Amniotic epithelial cell (primary cell): ENCODE results near the gene NCOA6.

Experiments used
- DNase-seq: peaks from one replicate; pipeline ENCODE4 v3.0.0-alpha.2; 2010; ENCODE audit warnings: low read depth

NCOA6 gene

GRCh38 chr20:34774449-34774848 lies 51.0 kb downstream of the NCOA6 start:
- DNase-seq = no peak

DNA sequence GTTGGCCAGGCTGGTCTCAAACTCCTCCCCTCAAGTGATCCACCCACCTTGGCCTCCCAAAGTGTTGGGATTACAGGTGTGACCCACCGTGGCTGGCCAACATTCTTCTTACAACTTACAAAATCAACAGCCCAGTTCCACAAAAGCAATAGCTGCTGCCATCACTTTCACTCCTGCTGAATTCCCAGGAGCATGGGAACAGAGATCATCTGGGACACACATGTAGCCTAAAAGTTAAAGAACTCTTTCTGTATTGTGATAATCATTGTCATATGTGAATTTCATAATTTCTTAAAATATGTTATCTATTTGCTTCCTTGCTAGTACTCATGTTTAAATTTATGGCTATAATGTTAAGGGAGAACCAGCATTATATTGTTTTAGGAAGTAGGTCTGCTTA lies 51.7 kb downstream of the NCOA6 start:
- no peak for DNase-seq

DNA sequence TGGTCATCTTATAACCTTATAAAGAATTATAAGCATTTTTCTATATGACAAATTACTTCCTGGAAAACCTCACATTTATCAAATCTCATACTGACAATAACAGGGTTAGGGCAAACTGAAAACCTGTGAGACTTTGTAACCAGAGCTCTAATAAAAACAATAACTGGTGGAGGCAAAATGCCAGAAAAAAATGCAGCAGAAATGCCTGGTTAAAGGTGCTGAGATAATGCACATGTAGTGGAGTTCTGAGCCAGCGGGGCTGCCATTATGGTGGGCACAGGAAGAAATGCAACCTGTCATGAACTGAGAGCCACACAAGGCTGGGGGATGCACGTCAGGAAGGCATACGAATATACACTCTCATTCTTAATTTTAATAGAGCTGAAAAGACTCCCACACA lies 53.0 kb downstream of the NCOA6 start:
- DNase-seq = peak; percentile 17

GRCh38 chr20:34771680-34772081 lies 53.8 kb downstream of the NCOA6 start:
- peak; percentile 95 for DNase-seq

- peak; percentile 59 for DNase-seq
Observed at GRCh38 chr20:34768096-34768495, 57.4 kb downstream of the NCOA6 start.

DNA sequence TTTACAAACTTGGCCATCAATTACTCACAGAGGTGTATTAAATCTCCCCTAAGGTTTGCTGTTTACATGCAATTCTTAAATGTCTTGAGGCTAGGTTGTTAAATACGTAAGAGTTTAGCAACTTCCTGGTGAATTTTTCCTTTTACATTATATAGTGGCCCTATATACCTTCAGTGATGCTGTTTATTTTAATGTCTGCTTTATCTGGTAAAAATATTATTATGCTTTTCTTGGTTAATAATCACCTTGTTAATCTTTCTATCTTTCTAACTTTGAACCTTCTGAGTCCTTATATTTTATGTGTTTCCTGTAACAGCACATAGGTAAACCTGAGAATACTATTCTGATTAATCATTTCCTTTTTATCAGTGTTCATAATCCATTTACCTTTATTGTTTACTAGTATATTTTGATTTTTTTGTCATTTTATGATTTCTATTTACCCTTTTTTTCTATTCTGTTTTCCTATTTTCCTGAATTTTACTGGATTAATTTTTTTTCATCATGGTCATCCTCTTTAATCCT lies 63.4 kb downstream of the NCOA6 start:
- no peak for DNase-seq

GRCh38 chr20:34755367-34755766 lies 70.1 kb downstream of the NCOA6 start:
- no peak for DNase-seq

- no peak for DNase-seq
Observed at GRCh38 chr20:34754611-34755010, 70.8 kb downstream of the NCOA6 start.

GRCh38 chr20:34753706-34754461 lies 71.6 kb downstream of the NCOA6 start:
- peak; percentile 21 for DNase-seq

DNA sequence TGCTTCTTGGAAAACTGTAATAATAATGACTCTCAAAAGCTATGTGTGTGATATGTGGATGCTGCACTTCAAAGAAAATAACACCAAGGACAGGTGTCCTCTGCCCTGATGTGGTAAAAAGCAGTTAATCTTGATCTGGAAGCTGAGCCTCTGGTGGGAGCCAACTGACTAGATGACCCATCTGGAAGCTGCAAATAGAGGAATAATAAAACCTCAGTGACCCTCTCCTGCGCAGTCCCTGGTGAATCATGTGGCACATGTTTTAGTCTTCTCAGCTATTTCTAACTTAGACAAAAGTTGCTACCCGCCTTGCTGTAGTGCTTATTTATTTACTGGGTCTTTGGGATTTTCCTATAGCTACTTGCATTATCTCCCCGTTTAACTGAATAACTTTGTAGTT lies 74.0 kb downstream of the NCOA6 start:
- DNase-seq = no peak

- no peak for DNase-seq
Observed at GRCh38 chr20:34750484-34750883, 75.0 kb downstream of the NCOA6 start.

- no peak for DNase-seq
Observed at GRCh38 chr20:34748709-34749108, 76.7 kb downstream of the NCOA6 start.

DNA sequence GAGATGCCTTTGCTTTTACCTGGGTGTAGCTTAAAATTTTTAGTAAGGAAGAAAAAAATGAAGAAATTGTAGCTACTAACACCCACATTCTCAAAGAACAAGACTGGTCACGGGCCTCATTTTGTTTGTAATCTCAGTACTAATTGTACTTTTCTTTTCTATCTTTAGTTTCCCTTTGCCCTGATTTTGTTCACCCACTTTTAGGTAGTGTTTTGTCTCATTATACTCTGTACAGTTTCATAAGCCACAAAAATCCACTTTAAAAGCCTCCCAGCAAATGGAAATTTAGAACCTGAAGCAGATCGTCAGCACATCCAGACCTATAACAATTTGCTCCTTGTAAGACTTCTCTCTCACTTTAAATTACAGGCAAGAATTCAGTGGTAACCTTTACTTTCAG lies 78.0 kb downstream of the NCOA6 start:
- no peak for DNase-seq

DNA sequence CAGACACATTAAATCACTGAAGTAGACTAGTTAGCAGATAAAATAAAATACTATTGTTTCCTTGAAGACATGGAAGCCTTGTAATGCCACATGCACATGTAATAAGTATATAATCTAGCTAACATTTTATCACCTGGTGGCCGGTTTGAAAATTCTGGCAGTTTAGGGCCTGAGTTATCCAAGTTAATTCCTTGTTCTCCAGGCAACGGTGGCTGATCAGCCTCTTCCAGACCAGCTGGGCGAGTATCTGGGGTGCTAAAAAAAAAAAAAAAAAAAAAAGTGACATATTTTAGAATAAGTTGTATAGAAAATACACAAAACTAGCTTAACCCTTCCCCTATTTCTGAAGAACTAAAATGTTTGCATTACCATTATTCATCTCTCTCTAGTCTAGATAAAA lies 78.8 kb downstream of the NCOA6 start:
- no peak for DNase-seq

- no peak for DNase-seq
Observed at GRCh38 chr20:34744847-34745246, 80.6 kb downstream of the NCOA6 start.

DNA sequence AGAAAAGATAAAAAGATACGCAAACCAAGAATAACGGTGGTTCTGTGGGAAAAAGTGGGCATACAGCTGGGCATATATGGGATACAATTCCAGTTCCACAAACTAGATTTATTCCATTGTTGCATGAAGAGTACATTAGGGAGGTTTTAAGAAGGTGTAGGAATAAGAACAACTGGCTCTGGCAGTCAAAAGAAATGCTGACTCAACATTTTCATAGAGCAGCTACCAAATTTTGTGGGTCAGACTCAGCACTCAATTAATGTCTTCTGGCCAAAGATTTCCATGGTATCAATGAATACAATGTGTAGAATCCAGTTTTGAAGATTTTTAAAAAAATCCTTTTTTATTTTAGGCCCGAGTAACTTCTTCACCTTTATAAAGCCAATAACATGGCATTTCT lies 81.1 kb downstream of the NCOA6 start:
- DNase-seq = no peak

- DNase-seq = no peak
Observed at GRCh38 chr20:34743039-34743438, 82.4 kb downstream of the NCOA6 start.

- no peak for DNase-seq
Observed at GRCh38 chr20:34736106-34736735, 89.2 kb downstream of the NCOA6 start.

DNA sequence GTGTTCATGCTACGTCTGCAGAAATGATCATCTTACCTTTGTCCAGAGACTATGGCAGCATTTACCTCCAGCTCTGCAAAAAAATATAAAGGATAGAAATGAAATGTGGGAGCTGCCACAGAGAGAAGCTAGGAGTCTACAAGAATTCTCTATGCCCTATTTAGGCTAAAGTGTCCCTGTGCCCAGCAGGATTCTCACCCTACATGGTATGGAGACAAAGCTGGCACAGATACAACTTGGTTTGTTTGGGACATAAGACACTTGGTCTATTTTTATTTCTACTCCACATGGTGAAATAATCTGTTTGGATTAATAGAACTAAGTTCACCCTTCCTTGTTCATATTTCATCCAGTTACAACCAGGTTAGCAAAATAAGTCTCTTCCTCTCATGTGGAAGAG lies 92.9 kb downstream of the NCOA6 start:
- DNase-seq = no peak

DNA sequence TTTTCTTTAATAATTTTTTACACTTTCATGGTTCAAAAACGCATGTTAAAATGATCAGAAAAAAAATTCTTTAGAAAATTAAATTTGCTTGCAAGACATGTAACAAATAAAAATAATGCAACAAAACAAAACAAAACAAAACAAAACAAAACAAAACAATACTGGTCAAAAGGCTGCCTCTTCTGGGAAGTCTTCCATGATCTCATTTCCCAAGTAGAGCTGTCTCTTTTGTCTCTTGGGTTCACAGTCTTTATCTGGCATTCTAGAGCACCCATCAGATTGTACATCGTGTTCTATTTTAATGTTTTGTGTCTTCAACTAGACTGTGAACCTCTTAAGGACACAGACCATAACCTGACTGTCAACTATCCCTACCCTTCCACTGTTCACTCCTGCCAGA lies 96.0 kb downstream of the NCOA6 start:
- no peak for DNase-seq

DNA sequence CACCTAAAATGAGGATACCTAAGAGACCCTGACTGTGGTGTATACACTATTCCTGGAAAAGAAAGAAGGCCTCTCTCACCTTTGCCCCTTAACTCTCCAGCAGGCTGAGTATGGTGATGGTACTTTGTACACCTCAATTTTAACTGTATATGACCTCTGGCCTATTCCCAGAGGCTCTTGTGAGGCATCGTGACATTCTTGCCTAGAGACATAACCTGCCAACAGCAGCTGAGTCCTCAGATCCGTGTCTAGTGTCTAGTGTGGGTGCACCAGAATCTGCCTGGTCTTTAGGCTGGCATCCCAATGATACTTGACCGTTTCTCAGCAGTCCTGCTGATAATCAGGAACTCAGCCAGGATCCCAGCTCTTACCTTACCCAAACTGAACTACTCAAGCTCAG lies 101.3 kb downstream of the NCOA6 start:
- no peak for DNase-seq

GRCh38 chr20:34722560-34722959 lies 102.9 kb downstream of the NCOA6 start:
- DNase-seq = peak; percentile 26

DNA sequence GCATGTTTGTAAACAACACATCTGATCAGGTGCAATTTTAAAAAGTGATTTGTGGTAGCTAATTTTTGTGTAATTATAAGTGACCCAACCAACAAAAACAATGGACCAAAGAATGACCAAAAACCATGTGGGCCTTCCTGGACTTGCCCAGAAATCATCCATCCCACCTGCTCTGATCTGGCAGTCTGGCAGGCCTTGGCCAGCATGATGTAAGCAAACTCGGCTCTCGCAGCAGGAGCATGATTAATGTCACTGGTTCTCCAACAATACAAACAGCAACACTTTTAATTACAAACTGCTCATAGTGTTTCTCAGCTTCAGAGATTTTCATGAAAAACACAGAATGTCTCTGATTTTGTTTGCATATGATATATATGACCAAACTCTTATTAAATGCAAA lies 105.2 kb downstream of the NCOA6 start:
- peak; percentile 34 for DNase-seq
